AG09319 (cell line): ENCODE measurements around the gene JAZF1.

Experiments
- DNase-seq: peaks from one replicate; pipeline ENCODE4 v3.0.0-alpha.2; 2010; ENCODE audit warnings: low read depth; ENCODE audit errors: extremely low read depth
- CTCF ChIP-seq: IDR thresholded peaks from 2 replicates; pipeline ENCODE4 v1.5.1; 2011; ENCODE audit warnings: low read depth, mild to moderate bottlenecking, inconsistent platforms, low read length, moderate library complexity

Gene JAZF1

GRCh38 chr7:28180031-28180363 is 598 bp downstream of the JAZF1 start:
- no peak for DNase-seq
- no peak for TF ChIP-seq CTCF

- no peak for DNase-seq
- no peak for TF ChIP-seq CTCF
Measured at GRCh38 chr7:28179120-28180030, 1.2 kb downstream of the JAZF1 start.

- TF ChIP-seq CTCF = no peak
- DNase-seq = no peak
Measured at GRCh38 chr7:28178599-28178998, 2.0 kb downstream of the JAZF1 start.

GRCh38 chr7:28177836-28178235 is 2.8 kb downstream of the JAZF1 start:
- no peak for DNase-seq
- no peak for TF ChIP-seq CTCF

- TF ChIP-seq CTCF = no peak
- DNase-seq = no peak
Measured at GRCh38 chr7:28176645-28177044, 4.0 kb downstream of the JAZF1 start.

- no peak for DNase-seq
- TF ChIP-seq CTCF = no peak
Measured at GRCh38 chr7:28176174-28176573, 4.4 kb downstream of the JAZF1 start.

GRCh38 chr7:28174901-28175661 is 5.5 kb downstream of the JAZF1 start:
- no peak for DNase-seq
- no peak for TF ChIP-seq CTCF
